Activated CD8-positive, alpha-beta memory T cell treated with anti-CD3 and anti-CD28 coated beads for 48 hours (primary cell): Measurements from ENCODE around the gene CMIP.

Experiments used
- DNase-seq, 3 experiments: peaks; one replicate each; pipeline ENCODE4 v3.0.0-alpha.2; 2020; ENCODE audit warnings: low read depth in 2 of 3, low spot score in 2 of 3

CMIP gene

GRCh38 chr16:81477697-81478693 lies 33.4 kb downstream of the CMIP start:
- DNase-seq: no peak

DNA sequence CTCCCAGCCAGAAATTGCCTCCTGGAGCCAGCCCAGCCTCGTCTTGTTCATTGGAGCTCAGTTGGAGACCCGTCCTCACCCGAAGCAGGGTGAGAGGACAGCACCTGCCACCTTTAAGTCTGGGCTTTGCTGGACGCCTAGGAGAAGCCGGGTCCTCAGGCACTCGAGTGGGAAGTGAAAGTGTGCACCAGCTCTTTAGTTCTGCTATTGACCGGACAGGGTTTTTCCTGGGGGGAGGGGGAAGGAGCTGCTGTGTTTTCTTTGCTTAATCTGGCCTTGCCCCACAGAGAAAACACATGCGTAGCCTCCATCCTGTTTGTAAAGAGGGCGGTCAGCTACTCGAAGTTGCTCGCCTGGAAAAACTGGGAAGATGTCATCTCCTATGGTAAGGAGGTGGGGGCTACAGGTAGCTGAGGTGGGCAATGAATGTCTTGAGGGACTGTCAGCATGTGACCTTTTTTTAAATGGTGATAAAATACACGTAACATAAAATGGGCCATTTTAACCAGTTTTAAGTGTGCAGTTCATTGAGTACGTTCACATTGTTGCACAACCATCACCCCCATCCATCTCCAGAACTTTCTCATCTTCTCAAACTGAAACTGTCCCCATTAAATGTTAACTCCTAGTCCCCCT lies 34.4 kb downstream of the CMIP start:
- no peak for DNase-seq

GRCh38 chr16:81480606-81481206 lies 36.1 kb downstream of the CMIP start:
- no peak for DNase-seq

DNA sequence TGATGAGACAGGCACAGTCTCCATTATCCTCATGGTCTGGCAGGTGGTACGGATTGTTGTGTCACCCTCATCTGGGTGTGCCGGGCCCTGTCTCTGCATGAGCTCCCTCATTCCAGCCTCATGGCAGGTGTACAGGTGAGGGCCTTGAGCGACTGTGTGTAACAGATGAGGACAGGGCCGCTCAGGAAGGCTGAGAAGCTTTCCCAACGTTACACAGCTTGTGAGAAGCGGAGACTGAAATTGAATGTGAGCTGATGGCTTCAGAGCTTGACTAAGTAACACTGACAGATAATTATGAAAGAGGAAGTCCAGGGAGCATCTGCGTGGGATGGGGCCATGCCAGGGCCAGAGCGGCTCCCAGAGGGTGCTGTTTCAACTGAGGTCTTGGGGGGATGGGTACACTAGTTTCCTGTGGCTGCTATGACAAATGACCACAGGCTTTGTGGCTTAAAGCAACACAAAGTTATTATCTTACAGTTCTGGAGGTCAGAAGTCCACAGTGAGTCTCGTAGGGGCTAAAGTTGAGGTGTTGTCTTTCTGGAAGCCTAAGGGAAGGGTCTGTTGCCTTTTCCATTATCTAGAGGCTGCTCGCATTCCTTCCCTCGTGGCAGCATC lies 36.7 kb downstream of the CMIP start:
- DNase-seq: no peak

DNA sequence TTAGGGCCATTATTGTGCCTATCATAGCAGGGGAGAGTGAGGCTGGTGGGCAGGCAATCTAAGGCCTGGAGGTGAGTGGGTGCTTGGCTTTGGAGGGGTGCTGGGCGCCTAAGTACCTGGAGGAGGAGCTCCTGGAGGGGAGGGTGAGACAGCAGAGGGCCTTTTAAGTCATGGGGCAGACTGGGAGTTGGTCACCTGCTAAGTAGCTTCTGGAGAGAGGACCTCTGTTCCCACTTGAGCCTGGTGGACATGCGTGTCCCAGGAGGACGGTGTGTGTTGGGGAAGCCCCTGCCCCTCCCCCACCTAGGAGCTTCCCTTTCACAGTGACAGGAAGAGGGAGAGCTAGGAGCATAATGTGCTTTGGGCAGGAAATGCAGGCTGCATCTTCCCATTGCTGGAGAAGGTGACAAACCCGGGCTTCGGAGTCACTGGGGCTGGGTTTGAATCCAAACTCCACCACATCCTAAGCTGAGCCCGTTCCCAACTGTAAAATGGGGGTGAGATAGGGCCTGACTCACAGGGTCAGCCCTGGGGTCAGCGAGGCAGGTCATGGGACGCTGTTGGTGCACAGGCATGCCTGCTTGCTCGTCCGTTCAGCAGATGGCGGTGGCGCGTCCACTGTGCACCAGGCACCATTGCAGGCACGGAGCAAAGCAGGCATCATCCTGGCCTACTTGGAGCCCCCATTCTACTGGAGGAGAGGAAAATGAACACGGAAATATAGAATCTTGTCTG lies 37.9 kb downstream of the CMIP start:
- DNase-seq: no peak

DNA sequence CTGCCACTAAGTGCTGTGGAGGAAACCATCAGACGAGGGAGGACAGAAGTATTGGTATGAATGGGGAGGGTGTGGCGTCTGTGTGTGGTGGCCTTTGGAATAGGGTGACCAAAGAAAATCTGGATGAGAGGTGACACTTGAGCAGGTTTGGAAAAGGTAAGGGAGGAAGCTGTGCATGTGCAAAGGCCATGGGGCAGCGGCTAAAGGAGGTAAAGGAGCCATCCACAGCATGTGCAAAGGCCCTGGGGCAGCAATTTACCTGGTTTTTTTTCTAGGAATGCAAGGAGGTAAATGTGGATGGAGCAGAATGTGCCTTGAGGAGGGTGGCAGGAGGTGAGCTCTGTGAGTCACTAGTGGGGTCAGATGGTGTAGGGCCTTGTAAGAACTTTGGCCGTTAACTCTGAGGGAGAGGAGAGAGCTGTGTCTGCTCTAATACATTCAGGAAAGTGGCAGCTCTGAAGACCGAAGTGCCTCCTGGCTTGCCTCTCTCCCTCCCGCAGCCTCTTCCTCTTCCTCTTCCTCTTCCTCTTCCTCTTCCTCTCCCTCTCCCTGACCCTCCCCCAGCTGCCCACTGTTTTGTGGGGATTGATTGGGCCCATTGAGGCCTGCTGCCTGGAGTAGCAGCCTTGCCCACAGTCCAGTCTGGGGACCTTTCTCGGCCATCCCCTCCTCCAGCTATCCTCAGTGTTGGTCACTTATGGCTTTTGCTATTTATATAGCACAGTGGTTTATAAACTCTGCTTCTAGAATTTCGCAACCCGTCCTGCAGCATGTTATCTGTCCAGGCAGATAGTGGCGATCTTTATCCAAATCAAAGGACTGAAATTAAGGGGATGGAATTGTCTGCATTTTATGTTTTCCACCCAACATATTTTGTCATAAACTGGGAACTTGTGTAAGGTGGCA lies 38.7 kb downstream of the CMIP start:
- no peak for DNase-seq

GRCh38 chr16:81483970-81484595 lies 39.5 kb downstream of the CMIP start:
- DNase-seq: no peak

DNA sequence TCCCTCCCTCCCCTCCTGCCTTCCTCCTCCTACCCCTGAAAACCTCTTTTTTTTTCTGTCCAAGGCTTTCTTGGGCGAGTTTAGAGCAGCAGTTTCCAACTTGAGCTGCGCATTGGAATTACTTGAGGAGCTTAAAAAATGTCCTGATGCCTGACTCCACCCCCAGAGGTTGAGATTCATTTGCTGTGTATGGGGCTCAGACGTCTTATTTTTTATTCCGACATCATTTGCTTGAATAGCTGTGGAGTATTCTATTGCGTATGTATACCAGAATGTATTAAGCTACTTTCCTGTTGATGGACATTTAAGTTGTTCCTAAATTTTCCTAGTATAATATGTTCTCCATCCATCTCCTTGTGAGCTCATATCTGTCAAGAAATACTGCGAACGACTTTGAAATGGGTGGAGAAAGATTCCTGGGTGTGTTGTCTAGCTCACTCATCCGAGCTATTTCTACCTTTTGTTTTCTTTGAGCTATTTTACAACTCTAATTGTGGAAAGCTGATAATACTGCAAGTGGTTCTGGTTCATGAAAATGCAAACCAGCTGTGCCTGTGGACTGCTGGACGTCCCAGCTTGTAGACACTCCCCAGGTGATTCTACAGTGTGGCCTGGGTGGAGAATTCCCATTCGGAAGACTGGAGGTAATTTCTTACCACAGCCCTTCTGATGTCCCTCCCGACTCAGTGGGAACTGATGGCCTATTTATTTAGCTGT lies 40.5 kb downstream of the CMIP start:
- DNase-seq: no peak

DNA sequence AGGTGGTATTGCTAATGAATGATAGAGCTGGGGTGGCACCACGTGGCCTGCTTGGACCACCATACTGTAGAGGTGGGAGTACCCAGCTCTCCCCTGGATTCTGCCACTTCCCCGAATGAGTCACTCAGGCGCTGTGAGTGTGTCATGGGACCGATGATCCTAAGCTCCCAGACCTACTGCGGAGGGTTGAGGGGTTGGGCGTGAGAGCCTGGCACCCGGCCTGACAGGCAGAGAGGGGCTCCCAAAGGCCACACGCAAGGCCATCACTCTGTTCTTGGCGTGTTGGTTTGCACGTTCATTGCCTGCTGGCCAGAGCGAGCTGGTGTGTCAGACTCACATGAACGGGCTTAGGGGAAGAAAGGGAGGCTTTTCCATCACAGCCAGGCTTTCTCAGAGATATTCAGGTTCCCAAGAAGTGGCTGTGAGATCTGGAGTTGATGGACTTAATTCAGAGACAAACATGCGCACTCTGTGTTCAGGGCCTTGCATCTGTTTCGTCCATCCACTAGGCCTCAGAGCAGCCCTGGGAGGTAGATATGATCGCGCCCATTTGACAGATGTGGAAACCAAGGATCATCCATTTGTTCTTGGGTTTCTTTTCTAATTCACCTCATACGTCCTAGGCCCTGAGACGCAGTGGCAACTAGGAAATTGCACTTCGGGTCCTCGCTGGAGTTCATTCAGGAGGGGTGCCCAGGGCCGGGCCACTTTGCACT lies 41.4 kb downstream of the CMIP start:
- no peak for DNase-seq

DNA sequence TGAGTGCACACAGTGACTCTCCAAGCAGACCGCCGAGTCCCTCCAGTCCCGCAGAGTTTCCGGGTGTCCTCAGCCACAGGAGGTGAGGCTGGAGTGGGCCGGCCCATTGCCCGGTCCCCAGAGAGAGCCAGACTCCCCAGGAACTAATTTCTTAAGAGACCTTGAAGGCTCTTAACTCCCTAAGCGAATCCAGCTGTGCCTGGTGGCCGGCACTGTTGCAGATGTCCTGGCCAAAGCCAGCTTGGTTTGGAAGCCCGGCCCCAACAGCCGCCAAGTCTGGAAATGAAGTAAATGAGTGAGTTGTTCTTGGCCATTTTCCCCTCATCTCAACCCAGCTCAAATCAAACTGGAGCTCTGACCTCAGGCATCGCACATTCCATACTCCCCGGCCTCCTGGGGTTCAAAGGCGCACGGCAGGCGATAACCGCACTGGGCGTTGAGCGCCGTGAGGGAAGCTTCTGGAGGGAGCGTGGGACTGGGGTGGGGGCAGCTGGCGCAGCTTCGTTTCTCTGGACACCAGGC lies 42.0 kb downstream of the CMIP start:
- DNase-seq: no peak

GRCh38 chr16:81487301-81487720 lies 42.7 kb downstream of the CMIP start:
- DNase-seq: no peak

GRCh38 chr16:81488687-81489411 lies 44.2 kb downstream of the CMIP start:
- no peak for DNase-seq

DNA sequence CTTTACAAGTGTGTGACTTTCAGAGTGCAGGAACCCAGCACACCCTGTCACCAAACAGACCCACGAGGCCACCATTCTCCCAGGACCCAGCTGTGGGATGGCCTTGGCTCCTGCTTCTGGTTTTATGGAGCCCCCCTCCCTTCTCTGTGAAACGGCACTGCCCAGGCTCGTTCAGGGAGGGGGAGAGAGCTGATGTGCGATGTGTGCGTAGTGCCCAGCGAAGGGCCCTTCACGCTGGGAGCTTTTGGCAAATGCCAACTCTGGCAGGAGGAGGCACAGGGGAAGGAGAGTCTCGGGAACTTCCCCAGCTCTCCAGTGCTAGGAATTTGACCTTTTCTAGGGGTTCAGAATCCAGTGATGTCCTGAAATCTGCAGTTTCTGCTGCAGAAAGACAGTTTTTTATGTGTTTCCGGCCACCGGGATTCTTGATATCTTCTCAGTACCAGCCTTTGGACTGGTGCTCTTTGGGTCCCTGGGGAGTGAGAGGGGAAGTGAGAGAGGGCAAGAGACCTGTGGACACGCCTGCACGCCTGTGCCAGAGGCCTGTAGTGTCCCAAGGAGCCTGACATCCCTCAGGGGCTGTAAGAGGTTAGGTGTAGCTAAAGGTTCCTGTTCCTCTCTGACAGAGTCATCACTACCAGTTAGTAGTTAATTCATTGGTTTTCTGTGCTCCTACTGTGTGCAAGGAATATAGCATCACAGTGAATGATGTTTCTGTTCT lies 45.1 kb downstream of the CMIP start:
- no peak for DNase-seq

DNA sequence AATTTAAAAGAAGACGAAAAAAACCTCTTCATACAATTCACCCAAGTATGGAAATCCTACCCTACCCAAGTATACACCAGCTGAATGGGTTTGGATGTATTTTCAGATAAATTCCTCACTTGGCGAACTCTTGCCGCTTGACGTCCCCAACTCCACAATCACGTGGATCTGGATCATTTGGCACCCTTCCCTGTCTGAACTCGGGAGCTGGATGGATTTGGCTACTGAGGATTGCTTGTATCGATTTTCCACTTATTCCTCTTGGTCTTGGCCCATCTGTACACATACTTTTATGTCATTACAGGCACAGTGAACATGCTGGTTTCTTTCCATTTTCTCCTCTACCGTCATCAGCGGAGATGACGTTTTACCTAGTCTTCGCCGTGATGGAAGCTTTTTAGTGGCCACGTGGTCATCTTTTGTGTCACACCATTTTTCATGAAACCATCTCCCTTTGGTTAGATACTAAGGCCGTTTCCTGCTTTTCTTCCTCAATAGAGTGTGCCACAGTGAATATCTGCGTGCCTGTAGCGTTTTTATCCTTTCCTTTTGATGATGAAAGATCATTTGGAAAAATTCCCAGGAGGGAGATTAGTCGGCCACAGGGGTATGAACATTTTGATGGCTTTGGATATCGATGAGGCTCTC lies 47.1 kb downstream of the CMIP start:
- no peak for DNase-seq

DNA sequence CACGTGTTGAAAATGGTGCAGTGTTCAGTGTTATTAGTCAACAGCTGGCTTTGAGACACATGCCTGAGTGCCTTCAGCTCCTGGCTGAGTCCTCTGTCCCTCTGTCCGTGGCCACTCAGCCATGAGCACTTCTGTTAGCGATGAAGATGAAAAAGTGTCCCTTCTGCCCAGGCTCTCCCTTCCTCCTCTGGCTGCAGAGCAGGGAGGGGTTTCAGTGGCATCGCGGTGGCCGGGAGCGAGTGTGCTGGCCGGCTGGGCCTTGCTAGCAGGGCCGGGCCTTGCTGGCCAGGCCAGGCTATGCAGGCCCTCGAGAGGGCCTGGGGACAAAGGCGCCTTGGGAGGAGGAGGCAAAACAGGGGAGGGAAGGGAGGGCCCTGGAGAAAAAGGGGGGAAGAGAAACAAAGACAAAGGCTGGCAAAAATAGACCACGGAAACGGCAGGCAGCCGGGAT lies 47.7 kb downstream of the CMIP start:
- no peak for DNase-seq
